Keratinocyte (primary cell): ENCODE data around the gene SCARB1. TPM values are rescaled to one million over a fixed set of nuclear protein-coding genes. Genes with fewer than 3 reads are reported as not detected.

Experiments used
- DNase-seq: peaks from one replicate; pipeline ENCODE4 v3.0.0-alpha.2; 2011; ENCODE audit warnings: low read depth, missing footprints, low spot score
- FAIRE-seq: peaks from 2 replicates; lab custom pipeline; 2011; peaks lifted over from hg19 to GRCh38; lab: Jason Lieb, UNC
- H2AFZ ChIP-seq: 2 replicates; pipeline ENCODE4 v1.6.0; 2012; ENCODE audit warnings: low read length, control low read depth, inconsistent platforms; ENCODE audit not compliant: control insufficient read depth
- H3K27ac ChIP-seq: 2 replicates; pipeline ENCODE4 v1.5.1; 2011; ENCODE audit warnings: low read length; ENCODE audit not compliant: control insufficient read depth, insufficient read depth
- H3K27me3 ChIP-seq: 3 replicates; pipeline ENCODE4 v1.6.0; 2011; ENCODE audit warnings: low read length; ENCODE audit not compliant: control insufficient read depth, insufficient read depth; ENCODE audit errors: extremely low read depth
- H3K36me3 ChIP-seq, 2 experiments: 2 replicates in 1 of 2; 3 replicates in 1 of 2; pipeline ENCODE4 v1.5.1; 2011; ENCODE audit warnings: low read length in 2 of 2, mild to moderate bottlenecking in 1 of 2; ENCODE audit not compliant: control insufficient read depth in 2 of 2, insufficient read depth in 2 of 2; ENCODE audit errors: extremely low read depth in 1 of 2
- H3K4me1 ChIP-seq: 3 replicates; pipeline ENCODE4 v1.5.1; 2011; ENCODE audit warnings: low read length; ENCODE audit not compliant: control insufficient read depth, insufficient read depth; ENCODE audit errors: extremely low read depth
- H3K4me2 ChIP-seq: 3 replicates; pipeline ENCODE4 v1.6.0; 2011; ENCODE audit warnings: low read depth, low read length; ENCODE audit not compliant: control insufficient read depth, insufficient read depth; ENCODE audit errors: extremely low read depth
- H3K4me3 ChIP-seq, 3 experiments: fragments of 200-600 bp in 1 of 3; sonication (generic) in 1 of 3; 2 replicates in 2 of 3; 3 replicates in 1 of 3; pipeline ENCODE4 v1.5.1; 2011 to 2016; ENCODE audit warnings: low read length in 3 of 3, mild to moderate bottlenecking in 3 of 3, control low read depth in 2 of 3, inconsistent platforms in 1 of 3, low read depth in 1 of 3, mixed read lengths in 1 of 3, mixed run types in 1 of 3, moderate library complexity in 1 of 3; ENCODE audit not compliant: control insufficient read depth in 2 of 3, insufficient read depth in 2 of 3; ENCODE audit errors: extremely low read depth in 1 of 3
- H3K79me2 ChIP-seq: 2 replicates; pipeline ENCODE4 v1.6.0; 2012; ENCODE audit warnings: low read length; ENCODE audit not compliant: control insufficient read depth, insufficient read depth
- H3K9ac ChIP-seq: 3 replicates; pipeline ENCODE4 v1.6.0; 2011; ENCODE audit warnings: low read length; ENCODE audit not compliant: control insufficient read depth, insufficient read depth; ENCODE audit errors: extremely low read depth
- H3K9me1 ChIP-seq: 3 replicates; pipeline ENCODE4 v1.6.0; 2011; ENCODE audit warnings: low read length; ENCODE audit not compliant: control insufficient read depth, insufficient read depth; ENCODE audit errors: extremely low read depth
- H3K9me3 ChIP-seq: 2 replicates; pipeline ENCODE4 v1.5.1; 2012; ENCODE audit warnings: low read depth, low read length; ENCODE audit not compliant: control insufficient read depth
- H4K20me1 ChIP-seq: 3 replicates; pipeline ENCODE4 v1.6.0; 2011; ENCODE audit warnings: low read length; ENCODE audit not compliant: control insufficient read depth, insufficient read depth; ENCODE audit errors: extremely low read depth
- CTCF ChIP-seq, 3 experiments: IDR thresholded peaks in 1 of 3; conservative IDR thresholded peaks in 1 of 3; optimal IDR thresholded peaks in 1 of 3; 2 replicates in 2 of 3; 3 replicates in 1 of 3; pipeline versions ENCODE3 to v1.5.1; 2011; ENCODE audit warnings: low read length in 3 of 3, mild to moderate bottlenecking in 3 of 3, moderate library complexity in 2 of 3, control low read depth in 1 of 3, inconsistent platforms in 1 of 3; ENCODE audit not compliant: insufficient read depth in 2 of 3; ENCODE audit errors: extremely low read depth in 1 of 3
- EZH2 ChIP-seq: IDR thresholded peaks from one replicate; pipeline ENCODE4 v1.6.1; 2012; ENCODE audit warnings: inconsistent platforms, mild to moderate bottlenecking, low read length, moderate library complexity
- dilution Hi-C: fragments of 300-500 bp; cut with MboI; formaldehyde crosslinking; loops from one replicate; pipeline ENCODE4 v1.7.0; 2020; ENCODE audit warnings: low sequenced_read_pairs; ENCODE audit not compliant: extremely low pct_ligation_motif_present
- polyA plus RNA-seq, 5 experiments: library from polyadenylated mRNA; depleted of rRNA in 3 of 5; stranded (reverse) in 3 of 5; stranded (forward) in 1 of 5; unstranded in 1 of 5; fragments of >200 nt; gene quantifications; 1 replicate in 1 of 5; 2 replicates in 3 of 5; 3 replicates in 1 of 5; pipeline versions ENCODE4 v1.2.1 to v1.2.3, GENCODE V29; 2011 to 2012; ENCODE audit warnings: missing spikeins in 2 of 5, low read depth in 1 of 5, low replicate concordance in 1 of 5

The SCARB1 gene
- polyA plus RNA-seq, 1 donor (not counting 4 experiments of a cell fraction or from before 2014, with no cell fraction given), result 40.9 TPM

GRCh38 chr12:124834822-124835221, 28.8 kb downstream of the SCARB1 start:
- H3K9me1 ChIP-seq, result no peaks in the 10 kb centered on the region
- TF ChIP-seq EZH2, result no peak
- no peak for TF ChIP-seq CTCF (optimal IDR thresholded peaks at IDR 0.05 in 1 of 3, IDR thresholded peaks at IDR 0.05 in 1 of 3, conservative IDR thresholded peaks at IDR 0.05 in 1 of 3; ENCODE audit: extremely low read depth in 1 of 3, insufficient read depth in 2 of 3, low read length in 3 of 3)
- FAIRE-seq (no peak), DNase-seq (no peak)
- H3K4me3 ChIP-seq, result no peak overlapping the region
- H3K36me3 ChIP-seq, result peaks cover 0 to 8% of the 10 kb centered on the region in 2 experiments
- no peak overlapping the region for H3K27ac ChIP-seq
- peaks cover 5% of the 10 kb centered on the region for H3K9me3 ChIP-seq
- H3K9ac ChIP-seq, result no peak overlapping the region
- no peaks in the 10 kb centered on the region for H3K27me3 ChIP-seq
- dilution Hi-C loops, result no loop called here
- peaks cover 33% of the 10 kb centered on the region for H3K79me2 ChIP-seq
- H4K20me1 ChIP-seq, result peaks cover 6% of the 10 kb centered on the region
- peaks cover 16% of the 10 kb centered on the region for H3K4me1 ChIP-seq
- no peak overlapping the region for H2AFZ ChIP-seq
- no peak overlapping the region for H3K4me2 ChIP-seq

- no peak for TF ChIP-seq CTCF (optimal IDR thresholded peaks at IDR 0.05 in 1 of 3, IDR thresholded peaks at IDR 0.05 in 1 of 3, conservative IDR thresholded peaks at IDR 0.05 in 1 of 3; ENCODE audit: extremely low read depth in 1 of 3, insufficient read depth in 2 of 3, low read length in 3 of 3)
- TF ChIP-seq EZH2, result no peak
- DNase-seq, result no peak
- Histone ChIP-seq H3K79me2 (peaks cover 36% of the 10 kb centered on the region), H3K9me1 (no peaks in the 10 kb centered on the region), H3K4me3 (no peak overlapping the region), H3K36me3 (peaks cover 0 to 8% of the 10 kb centered on the region in 2 experiments), H3K27me3 (no peaks in the 10 kb centered on the region), H2AFZ (no peak overlapping the region), H3K9ac (no peak overlapping the region), H4K20me1 (peaks cover 6% of the 10 kb centered on the region), H3K27ac (no peak overlapping the region), H3K4me1 (peaks cover 20% of the 10 kb centered on the region), H3K4me2 (no peak overlapping the region), H3K9me3 (peaks cover 5% of the 10 kb centered on the region)
- no peak for FAIRE-seq
- dilution Hi-C loops, result no loop called here
These were observed 30.0 kb downstream of the SCARB1 start for GRCh38 chr12:124833693-124834122.
